GM12874 (cell line): ENCODE results near the gene C2CD4C.

Experiments used
- CTCF ChIP-seq: IDR thresholded peaks from 2 replicates; pipeline ENCODE4 v1.5.1; 2011; ENCODE audit warnings: low read depth, mild to moderate bottlenecking, control low read depth, low read length, moderate library complexity; ENCODE audit not compliant: insufficient read depth

Gene C2CD4C

GRCh38 chr19:372306-372890, 36.5 kb downstream of the C2CD4C start:
- TF ChIP-seq CTCF: no peak

- no peak for TF ChIP-seq CTCF
Observed at GRCh38 chr19:371501-372168, 37.3 kb downstream of the C2CD4C start.

- TF ChIP-seq CTCF: no peak
Observed at GRCh38 chr19:370641-371330, 38.2 kb downstream of the C2CD4C start.

GRCh38 chr19:369876-370275, 39.1 kb downstream of the C2CD4C start:
- TF ChIP-seq CTCF: no peak

GRCh38 chr19:369256-369655, 39.7 kb downstream of the C2CD4C start:
- no peak for TF ChIP-seq CTCF

GRCh38 chr19:368630-369024, 40.3 kb downstream of the C2CD4C start:
- TF ChIP-seq CTCF: no peak

GRCh38 chr19:367963-368629, 40.9 kb downstream of the C2CD4C start:
- no peak for TF ChIP-seq CTCF
